GM08714 (cell line): ENCODE measurements around the gene AGBL4.

Experiments used
- H3K4me3 ChIP-seq: fragments of 200-500 bp; sonication (Bioruptor generic); 2 replicates; pipeline ENCODE4 v1.5.1; 2014; ENCODE audit warnings: mild to moderate bottlenecking, low read length, inconsistent platforms
- ZNF274 ChIP-seq: IDR thresholded peaks from 2 replicates; pipeline ENCODE4 v1.6.1; 2012; ENCODE audit warnings: mild to moderate bottlenecking, low read depth, low read length

The AGBL4 gene

GRCh38 chr1:48870596-48870995, 1153.2 kb downstream of the AGBL4 start:
- H3K4me3 ChIP-seq: no peak overlapping the region
- TF ChIP-seq ZNF274: no peak

- no peak overlapping the region for H3K4me3 ChIP-seq
- TF ChIP-seq ZNF274: no peak
Observed at GRCh38 chr1:48869116-48869893, 1154.4 kb downstream of the AGBL4 start.

GRCh38 chr1:48864913-48865312, 1158.8 kb downstream of the AGBL4 start:
- H3K4me3 ChIP-seq: no peak overlapping the region
- no peak for TF ChIP-seq ZNF274

- no peak overlapping the region for H3K4me3 ChIP-seq
- no peak for TF ChIP-seq ZNF274
Observed at GRCh38 chr1:48859456-48859855, 1164.3 kb downstream of the AGBL4 start.

GRCh38 chr1:48858200-48858920, 1165.4 kb downstream of the AGBL4 start:
- TF ChIP-seq ZNF274: no peak
- H3K4me3 ChIP-seq: no peak overlapping the region

GRCh38 chr1:48853006-48853405, 1170.7 kb downstream of the AGBL4 start:
- no peak overlapping the region for H3K4me3 ChIP-seq
- no peak for TF ChIP-seq ZNF274

GRCh38 chr1:48851638-48852037, 1172.1 kb downstream of the AGBL4 start:
- no peak overlapping the region for H3K4me3 ChIP-seq
- TF ChIP-seq ZNF274: no peak

- no peak for TF ChIP-seq ZNF274
Observed at GRCh38 chr1:48848035-48848434, 1175.7 kb downstream of the AGBL4 start.

GRCh38 chr1:48846441-48846840, 1177.3 kb downstream of the AGBL4 start:
- TF ChIP-seq ZNF274: no peak
- no peak overlapping the region for H3K4me3 ChIP-seq

More at GRCh38 chr1:48848035-48848434, 1175.7 kb downstream of the AGBL4 start:
- no peak overlapping the region for H3K4me3 ChIP-seq

GRCh38 chr1:48844187-48844586, 1179.6 kb downstream of the AGBL4 start:
- TF ChIP-seq ZNF274: no peak
- no peak overlapping the region for H3K4me3 ChIP-seq

GRCh38 chr1:48841966-48842365, 1181.8 kb downstream of the AGBL4 start:
- no peak for TF ChIP-seq ZNF274
- no peak overlapping the region for H3K4me3 ChIP-seq

GRCh38 chr1:48841461-48841860, 1182.3 kb downstream of the AGBL4 start:
- no peak for TF ChIP-seq ZNF274
- no peak overlapping the region for H3K4me3 ChIP-seq

- no peak overlapping the region for H3K4me3 ChIP-seq
- no peak for TF ChIP-seq ZNF274
Observed at GRCh38 chr1:48831120-48831978, 1192.4 kb downstream of the AGBL4 start.

- no peak for TF ChIP-seq ZNF274
- no peak overlapping the region for H3K4me3 ChIP-seq
Observed at GRCh38 chr1:48830715-48831114, 1193.0 kb downstream of the AGBL4 start.

GRCh38 chr1:48829446-48829845, 1194.3 kb downstream of the AGBL4 start:
- no peak for TF ChIP-seq ZNF274

More at GRCh38 chr1:48829446-48829845, 1194.3 kb downstream of the AGBL4 start:
- H3K4me3 ChIP-seq: no peak overlapping the region
